Fibroblast of villous mesenchyme (primary cell): ENCODE measurements around the gene QPCTL. TPM values are rescaled to one million over a fixed set of nuclear protein-coding genes. Genes with fewer than 3 reads are reported as not detected.
A peak's percentile ranks its signal among the peaks of the same experiment; 100 is the strongest.

Experiments
- DNase-seq: peaks from one replicate; pipeline ENCODE4 v3.0.0-alpha.2; 2010; ENCODE audit warnings: low read depth
- H3K4me3 ChIP-seq: 2 replicates; pipeline ENCODE4 v1.5.1; 2011; ENCODE audit warnings: low read depth, mild to moderate bottlenecking, low read length
- total RNA-seq: library from RNA; depleted of rRNA; stranded (reverse); fragments of >200 nt; gene quantifications from 2 replicates; pipeline ENCODE4 v1.2.3, GENCODE V29; 2012
- TF ChIP-seq, protein P1 (sequence below): IDR thresholded peaks from 2 replicates; pipeline ENCODE4 v1.5.1; 2012; ENCODE audit warnings: low read depth, mild to moderate bottlenecking, low read length; ENCODE audit not compliant: insufficient read depth

Gene QPCTL
- total RNA-seq, 1 donor: 29.8 TPM

GRCh38 chr19:45710356-45711130 is 18.1 kb downstream of the QPCTL start:
- TF ChIP-seq, protein P1, sequence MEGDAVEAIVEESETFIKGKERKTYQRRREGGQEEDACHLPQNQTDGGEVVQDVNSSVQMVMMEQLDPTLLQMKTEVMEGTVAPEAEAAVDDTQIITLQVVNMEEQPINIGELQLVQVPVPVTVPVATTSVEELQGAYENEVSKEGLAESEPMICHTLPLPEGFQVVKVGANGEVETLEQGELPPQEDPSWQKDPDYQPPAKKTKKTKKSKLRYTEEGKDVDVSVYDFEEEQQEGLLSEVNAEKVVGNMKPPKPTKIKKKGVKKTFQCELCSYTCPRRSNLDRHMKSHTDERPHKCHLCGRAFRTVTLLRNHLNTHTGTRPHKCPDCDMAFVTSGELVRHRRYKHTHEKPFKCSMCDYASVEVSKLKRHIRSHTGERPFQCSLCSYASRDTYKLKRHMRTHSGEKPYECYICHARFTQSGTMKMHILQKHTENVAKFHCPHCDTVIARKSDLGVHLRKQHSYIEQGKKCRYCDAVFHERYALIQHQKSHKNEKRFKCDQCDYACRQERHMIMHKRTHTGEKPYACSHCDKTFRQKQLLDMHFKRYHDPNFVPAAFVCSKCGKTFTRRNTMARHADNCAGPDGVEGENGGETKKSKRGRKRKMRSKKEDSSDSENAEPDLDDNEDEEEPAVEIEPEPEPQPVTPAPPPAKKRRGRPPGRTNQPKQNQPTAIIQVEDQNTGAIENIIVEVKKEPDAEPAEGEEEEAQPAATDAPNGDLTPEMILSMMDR: no peak
- no peak for DNase-seq
- H3K4me3 ChIP-seq: no peak overlapping the region

GRCh38 chr19:45711851-45712698 is 19.6 kb downstream of the QPCTL start:
- no peak for DNase-seq
- TF ChIP-seq, protein P1: no peak
- no peak overlapping the region for H3K4me3 ChIP-seq

GRCh38 chr19:45712699-45713067 is 20.2 kb downstream of the QPCTL start:
- TF ChIP-seq, protein P1: no peak

DNA sequence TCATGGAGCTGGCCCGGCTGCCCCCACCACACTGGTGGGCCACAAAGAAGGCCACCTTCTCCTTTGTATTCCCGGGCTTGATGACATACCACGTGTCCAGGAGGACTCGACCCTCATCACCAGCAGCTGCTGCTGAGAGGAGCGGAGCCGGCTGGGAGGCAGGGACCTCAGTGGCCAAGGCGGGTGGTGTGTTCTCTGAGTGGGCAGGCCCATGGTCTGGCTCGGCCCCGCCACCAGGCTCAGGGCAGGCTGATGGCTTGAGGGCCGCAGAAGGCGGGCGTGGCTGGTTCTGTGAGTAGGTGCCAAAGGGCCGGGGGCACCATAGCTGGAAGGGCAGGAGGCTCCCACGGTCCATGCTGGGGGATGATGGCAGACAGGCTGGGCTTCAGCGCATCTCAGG is 20.7 kb downstream of the QPCTL start:
- TF ChIP-seq, protein P1: no peak
- H3K4me3 ChIP-seq: no peak overlapping the region
- no peak for DNase-seq

More at GRCh38 chr19:45712699-45713067, 20.2 kb downstream of the QPCTL start:
- DNase-seq: no peak
- H3K4me3 ChIP-seq: no peak overlapping the region

GRCh38 chr19:45715139-45715538 is 22.7 kb downstream of the QPCTL start:
- no peak for DNase-seq
- H3K4me3 ChIP-seq: no peak overlapping the region
- TF ChIP-seq, protein P1: no peak

DNA sequence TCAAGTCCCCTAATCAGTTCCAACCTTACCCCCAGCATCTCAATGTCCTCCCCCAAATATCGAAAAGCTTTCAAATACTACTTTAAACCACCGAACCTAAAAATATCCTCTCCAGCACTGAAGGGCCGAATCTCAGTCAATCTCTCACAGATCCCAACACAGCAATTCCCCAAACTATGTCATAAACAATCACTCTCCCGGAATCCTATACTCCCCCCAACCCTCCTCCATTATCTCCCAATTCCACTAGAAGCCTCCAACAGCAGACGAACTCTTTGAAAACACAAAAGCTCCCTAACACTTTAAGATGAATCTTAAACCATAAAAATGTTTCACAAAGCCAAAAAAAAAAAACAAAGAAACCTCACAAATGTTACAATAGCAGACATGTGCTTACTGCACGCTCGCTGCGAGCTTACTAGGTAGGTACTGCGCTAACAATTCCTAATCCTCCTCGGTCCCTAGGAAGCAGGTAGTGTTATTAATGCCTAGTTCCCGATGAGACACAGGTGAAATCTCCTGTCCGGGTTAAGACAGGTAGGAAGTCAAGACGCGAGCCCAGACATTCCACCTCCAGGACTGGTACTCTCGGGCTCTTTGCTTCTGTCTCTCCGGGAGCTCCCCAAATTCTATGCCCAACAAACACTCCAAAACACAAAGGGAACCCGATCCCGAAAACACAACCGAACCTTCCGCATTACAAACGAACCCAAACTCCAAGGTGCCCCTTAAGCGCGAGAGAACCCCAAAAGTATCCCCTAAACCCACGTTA is 24.1 kb downstream of the QPCTL start:
- peak overlapping the region; percentile 97 for H3K4me3 ChIP-seq
- DNase-seq: peak; percentile 18
- TF ChIP-seq, protein P1: no peak
